H1 (cell line): ENCODE measurements around the gene TRAP1. TPM values are rescaled to one million over a fixed set of nuclear protein-coding genes. Genes with fewer than 3 reads are reported as not detected.
"Not testable (repeated sequence)": the region's sequence is repeated elsewhere in the genome, so short reads cannot be mapped to it uniquely, and the experiment has no call there.

Experiments used
- CTCF ChIA-PET: fragments of 300-600 bp; sonication (Branson Sonifier 250); formaldehyde crosslinking; loops from one replicate; lab custom pipeline; 2021; ENCODE audit not compliant: partially characterized antibody; lab: Charles Lee
- POLR2A ChIA-PET: fragments of 300-600 bp; sonication (Branson Sonifier 250); formaldehyde crosslinking; loops from one replicate; lab custom pipeline; 2021; ENCODE audit warnings: inconsistent platforms; ENCODE audit not compliant: partially characterized antibody; lab: Charles Lee
- DNase-seq, 2 experiments: peaks; one replicate each; pipeline versions ENCODE4 v3.0.0 to v3.0.0-alpha.2; 2010 to 2022; ENCODE audit warnings: low spot score in 2 of 2, low read depth in 1 of 2, mixed read lengths in 1 of 2
- FAIRE-seq: peaks from 2 replicates; lab custom pipeline; 2011; peaks lifted over from hg19 to GRCh38; lab: Jason Lieb, UNC
- H2AFZ ChIP-seq: 2 replicates; pipeline ENCODE4 v1.8.1; 2012; ENCODE audit warnings: low read length, inconsistent platforms
- H2AK5ac ChIP-seq: 2 replicates; pipeline ENCODE4 v1.6.1; 2013; ENCODE audit warnings: low read depth, low read length
- H2BK120ac ChIP-seq: replicated peaks from 2 replicates; pipeline ENCODE3; 2013; ENCODE audit warnings: low read depth, low read length, inconsistent platforms
- H2BK12ac ChIP-seq: 2 replicates; pipeline ENCODE4 v1.6.1; 2013; ENCODE audit warnings: low read depth, low read length
- H2BK15ac ChIP-seq: 2 replicates; pipeline ENCODE4 v1.6.1; 2013; ENCODE audit warnings: low read length
- H2BK20ac ChIP-seq: 2 replicates; pipeline ENCODE4 v1.6.1; 2013; ENCODE audit warnings: low read length
- H2BK5ac ChIP-seq: 2 replicates; pipeline ENCODE4 v1.6.1; 2013; ENCODE audit warnings: low read depth, low read length
- H3K14ac ChIP-seq: 2 replicates; pipeline ENCODE4 v1.6.1; 2013; ENCODE audit warnings: inconsistent platforms; ENCODE audit not compliant: insufficient read length
- H3K18ac ChIP-seq: 2 replicates; pipeline ENCODE4 v1.6.1; 2013; ENCODE audit warnings: low read length; ENCODE audit errors: extremely low read depth
- H3K23ac ChIP-seq: 2 replicates; pipeline ENCODE4 v1.6.1; 2013; ENCODE audit warnings: inconsistent platforms; ENCODE audit not compliant: insufficient read length
- H3K23me2 ChIP-seq: 2 replicates; pipeline ENCODE4 v1.6.1; 2013; ENCODE audit warnings: low read depth, low read length
- H3K27ac ChIP-seq: 2 replicates; pipeline ENCODE4 v1.6.1; 2011; ENCODE audit warnings: low read depth, low read length, inconsistent platforms
- H3K27me3 ChIP-seq, 4 experiments: replicated peaks in 1 of 4; 1 replicate in 1 of 4; 2 replicates in 3 of 4; pipeline versions ENCODE4 v1.6.1 to v1.8.1; 2011 to 2013; ENCODE audit warnings: low read length in 3 of 4, mild to moderate bottlenecking in 3 of 4, inconsistent platforms in 2 of 4, mixed read lengths in 2 of 4, moderate library complexity in 1 of 4; ENCODE audit not compliant: control insufficient read depth in 3 of 4, insufficient read depth in 3 of 4; ENCODE audit errors: extremely low read depth in 1 of 4
- H3K36me3 ChIP-seq, 4 experiments: 2 replicates each; pipeline versions ENCODE4 v1.6.1 to v1.8.1; 2011 to 2013; ENCODE audit warnings: mild to moderate bottlenecking in 4 of 4, low read length in 3 of 4, moderate library complexity in 2 of 4, control low read depth in 1 of 4, inconsistent platforms in 1 of 4; ENCODE audit not compliant: insufficient read depth in 4 of 4, control insufficient read depth in 2 of 4
- H3K4ac ChIP-seq: replicated peaks from 2 replicates; pipeline ENCODE3; 2013; ENCODE audit warnings: low read length, low read depth, mixed read lengths, inconsistent platforms; ENCODE audit not compliant: insufficient read length
- H3K4me1 ChIP-seq, 4 experiments: replicated peaks in 1 of 4; 1 replicate in 1 of 4; 2 replicates in 3 of 4; pipeline versions ENCODE4 v1.6.1 to v1.8.1; 2011 to 2013; ENCODE audit warnings: low read length in 3 of 4, inconsistent platforms in 2 of 4, mixed read lengths in 1 of 4; ENCODE audit not compliant: insufficient read depth in 4 of 4, control insufficient read depth in 3 of 4
- H3K4me2 ChIP-seq, 2 experiments: 2 replicates each; pipeline versions ENCODE4 v1.6.1 to v1.8.1; 2011 to 2013; ENCODE audit warnings: low read depth in 2 of 2, low read length in 2 of 2, control low read depth in 1 of 2, inconsistent platforms in 1 of 2, mild to moderate bottlenecking in 1 of 2; ENCODE audit not compliant: insufficient read depth in 1 of 2
- H3K4me3 ChIP-seq, 4 experiments: fragments of 200-600, 300-600 bp in 1 of 4; sonication (generic), shearing (Covaris generic), sonication (Bioruptor Twin) in 1 of 4; 2 replicates each; pipeline versions ENCODE4 v1.5.1 to v1.8.1; 2011 to 2016; ENCODE audit warnings: low read length in 4 of 4, low read depth in 3 of 4, control low read depth in 2 of 4, inconsistent platforms in 2 of 4, mild to moderate bottlenecking in 2 of 4, mixed read lengths in 1 of 4, moderate library complexity in 1 of 4; ENCODE audit not compliant: insufficient read depth in 2 of 4; ENCODE audit errors: extremely low read depth in 1 of 4
- H3K56ac ChIP-seq: replicated peaks from 2 replicates; pipeline ENCODE3; 2013; ENCODE audit warnings: low read depth, mild to moderate bottlenecking, mixed read lengths, low read length, inconsistent platforms; ENCODE audit not compliant: insufficient read length
- H3K79me1 ChIP-seq: 2 replicates; pipeline ENCODE4 v1.6.1; 2013; ENCODE audit warnings: low read depth, low read length, control low read depth
- H3K79me2 ChIP-seq, 2 experiments: 2 replicates each; pipeline versions ENCODE4 v1.6.1 to v1.8.1; 2012 to 2013; ENCODE audit warnings: low read length in 2 of 2, mild to moderate bottlenecking in 2 of 2, inconsistent platforms in 1 of 2; ENCODE audit not compliant: insufficient read depth in 2 of 2, control insufficient read depth in 1 of 2
- H3K9ac ChIP-seq, 4 experiments: replicated peaks in 1 of 4; 1 replicate in 1 of 4; 2 replicates in 3 of 4; pipeline versions ENCODE4 v1.6.1 to v1.8.1; 2011 to 2013; ENCODE audit warnings: low read depth in 3 of 4, low read length in 3 of 4, control low read depth in 2 of 4, mild to moderate bottlenecking in 2 of 4, moderate library complexity in 2 of 4, inconsistent platforms in 1 of 4; ENCODE audit errors: extremely low read depth in 1 of 4
- H3K9me3 ChIP-seq, 2 experiments: 2 replicates each; pipeline versions ENCODE4 v1.6.1 to v1.8.1; 2012 to 2013; ENCODE audit warnings: mild to moderate bottlenecking in 2 of 2, moderate library complexity in 2 of 2, control low read depth in 1 of 2, inconsistent platforms in 1 of 2, low read depth in 1 of 2, low read length in 1 of 2, mixed read lengths in 1 of 2; ENCODE audit not compliant: insufficient read depth in 2 of 2
- H4K20me1 ChIP-seq, 2 experiments: replicated peaks in 1 of 2; 2 replicates each; pipeline versions ENCODE3 to v1.8.1; 2011 to 2013; ENCODE audit warnings: inconsistent platforms in 2 of 2, low read length in 2 of 2, mild to moderate bottlenecking in 1 of 2; ENCODE audit not compliant: insufficient read depth in 2 of 2, control insufficient read depth in 1 of 2
- H4K5ac ChIP-seq: 2 replicates; pipeline ENCODE4 v1.6.1; 2013; ENCODE audit warnings: low read length, low read depth, mixed read lengths, inconsistent platforms; ENCODE audit not compliant: insufficient read length
- H4K8ac ChIP-seq: 2 replicates; pipeline ENCODE4 v1.8.0; 2013; ENCODE audit warnings: mild to moderate bottlenecking, moderate library complexity, low read length, inconsistent platforms; ENCODE audit not compliant: insufficient read depth; ENCODE audit errors: extremely low read depth
- H4K91ac ChIP-seq: replicated peaks from 2 replicates; pipeline ENCODE3; 2013; ENCODE audit warnings: low read length, mixed read lengths, inconsistent platforms; ENCODE audit not compliant: insufficient read length
- WGBS, 2 experiments: shearing (Covaris generic) in 1 of 2; methylation state at CpG; one replicate each; pipeline versions ENCODE4 v1.1.6 to v1.1.7; 2013 to 2015; ENCODE audit warnings: low lambda C conversion rate in 2 of 2, mixed read lengths in 2 of 2, inconsistent platforms in 1 of 2, low coverage in 1 of 2, missing lambda C conversion rate in 1 of 2; ENCODE audit not compliant: insufficient replicate concordance in 2 of 2, insufficient coverage in 1 of 2, insufficient read length in 1 of 2; ENCODE audit errors: extremely low coverage in 1 of 2, missing lambda C conversion rate in 1 of 2; 5-methylcytosine and 5-hydroxymethylcytosine counted together
- polyA plus RNA-seq, 7 experiments: library from polyadenylated mRNA; depleted of rRNA in 3 of 7; stranded (reverse) in 5 of 7; unstranded in 2 of 7; fragments of >200 nt in 5 of 7; fragments of 200-250 nt in 2 of 7; gene quantifications; 1 replicate in 5 of 7; 2 replicates in 1 of 7; 4 replicates in 1 of 7; pipeline versions ENCODE4 v1.2.1 to v1.2.3, GENCODE V29; 2011 to 2013; ENCODE audit warnings: missing spikeins in 2 of 7, mixed read lengths in 2 of 7
- total RNA-seq: library from RNA; stranded (reverse); fragmentation: NEBNext Ultra II Directional; extraction: Animal tissue kit (Norgen Biotek cat#: 25700); gene quantifications from 2 replicates; pipeline ENCODE4 v1.2.1, GENCODE V29; 2021

Gene TRAP1
- total and polyA plus RNA-seq, 2 of the 8 experiments (the other 6 are each of a cell fraction or from before 2014, with no cell fraction given): 215 to 283 TPM

GRCh38 chr16:3656160-3656490, 61.2 kb downstream of the TRAP1 start:
- not testable (repeated sequence) for FAIRE-seq, H2AFZ ChIP-seq, H3K56ac ChIP-seq, H2BK12ac ChIP-seq, H3K9ac ChIP-seq, H3K14ac ChIP-seq, H2BK15ac ChIP-seq, H3K4me3 ChIP-seq, H2BK5ac ChIP-seq, H3K4me2 ChIP-seq, H2AK5ac ChIP-seq, H4K8ac ChIP-seq, H3K27me3 ChIP-seq, H4K5ac ChIP-seq, H3K79me2 ChIP-seq, H3K79me1 ChIP-seq, H3K23ac ChIP-seq, DNase-seq, H4K91ac ChIP-seq, H3K18ac ChIP-seq, H3K27ac ChIP-seq, H2BK120ac ChIP-seq, H3K9me3 ChIP-seq, H2BK20ac ChIP-seq, H3K23me2 ChIP-seq, H3K4ac ChIP-seq
- ChIA-PET CTCF (interaction anchor here (1.6 to 4.0 kb wide), 3 partner anchors 8 to 98 kb away, joined by 5 to 22 read pairs (median 5); no protein-coding TSS in a partner anchor), POLR2A (interaction anchor here (1.0 to 1.6 kb wide), 3 partner anchors 18 to 22 kb away, joined by 3 to 4 read pairs (median 3); no protein-coding TSS in a partner anchor)
- Histone ChIP-seq H4K20me1 (peaks cover 5 to 12% of the 10 kb centered on the region in 2 experiments), H3K36me3 (peaks cover 23 to 41% (median 31%) of the 10 kb centered on the region in 4 experiments), H3K4me1 (peaks cover 0 to 13% (median 9%) of the 10 kb centered on the region in 4 experiments; a peak in 5 of 7 replicates)
- WGBS, 2 experiments: 89% methylated on average over 3 of the region's 10 CpGs; no CpG with 5 or more reads in 1 of the 2 experiments
